Activated T-helper 1 cell treated with anti-CD3 and anti-CD28 coated beads, Interleukin-12 subunit alpha, Interleukin-12 subunit beta, Interleukin-2, Interleukin-4 antibody, amounts not matched to agents 30 ng/mL and 10 ng/mL and 1 ng/mL, durations not matched to agents 14 hours and 24 hours and 36 hours (primary cell): ENCODE results near the gene EDEM3. TPM values are rescaled to one million over a fixed set of nuclear protein-coding genes. Genes with fewer than 3 reads are reported as not detected.
"Not testable (repeated sequence)": the region's sequence is repeated elsewhere in the genome, so short reads cannot be mapped to it uniquely, and the experiment has no call there.

Source experiments
- DNase-seq: peaks from one replicate; pipeline ENCODE4 v3.0.0; 2021; ENCODE audit warnings: low spot score
- H3K27ac Mint-ChIP-seq: one replicate; pipeline ENCODE4 v1.8.0; 2021; ENCODE audit warnings: mild to moderate bottlenecking, mixed read lengths
- H3K27me3 Mint-ChIP-seq: one replicate; pipeline ENCODE4 v1.8.0; 2022; ENCODE audit warnings: mild to moderate bottlenecking, moderate library complexity, mixed read lengths; ENCODE audit not compliant: insufficient read depth
- H3K36me3 Mint-ChIP-seq: one replicate; pipeline ENCODE4 v1.8.0; 2021; ENCODE audit warnings: low read depth, mixed read lengths
- H3K4me1 Mint-ChIP-seq: one replicate; pipeline ENCODE4 v1.8.0; 2021; ENCODE audit warnings: low read depth, mixed read lengths
- H3K4me3 Mint-ChIP-seq: one replicate; pipeline ENCODE4 v1.8.0; 2021; ENCODE audit warnings: mild to moderate bottlenecking, moderate library complexity, mixed read lengths
- H3K9me3 Mint-ChIP-seq: one replicate; pipeline ENCODE4 v1.8.0; 2021; ENCODE audit warnings: mixed read lengths
- intact Hi-C: fragments of 100-400 bp; cut with micrococcal nuclease; formaldehyde crosslinking; loops from one replicate; pipeline ENCODE4 v1.15.1; 2024
- total RNA-seq: library from RNA; stranded (reverse); gene quantifications from 2 replicates; pipeline ENCODE4 v1.2.3, GENCODE V29; 2022

Gene EDEM3
- total RNA-seq, 1 donor from 2014 or later: 23.8 TPM

DNA sequence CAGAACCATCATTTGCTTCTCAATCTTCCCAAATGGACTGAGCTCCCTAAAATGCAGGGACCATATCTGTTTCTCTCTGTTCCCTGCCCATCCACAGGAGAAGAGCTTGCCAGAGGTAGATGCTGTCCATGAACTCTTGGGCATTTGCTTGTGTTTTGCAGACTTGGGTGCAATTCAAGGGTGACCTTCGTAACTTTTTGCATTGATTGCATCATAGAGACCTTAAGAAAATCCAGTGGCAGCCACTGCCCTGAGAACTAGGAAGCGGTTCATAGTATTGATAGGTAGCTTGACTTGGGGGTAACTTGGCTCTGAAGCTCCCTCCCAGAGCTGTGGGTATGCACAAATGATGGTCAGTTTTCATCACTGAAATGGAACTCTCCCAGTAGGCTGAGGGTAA, 34.3 kb upstream of the EDEM3 start:
- H3K9me3 Mint-ChIP-seq: peaks cover 18% of the 10 kb centered on the region
- no peak overlapping the region for H3K4me3 Mint-ChIP-seq
- no peak overlapping the region for H3K27ac Mint-ChIP-seq
- peaks cover 9% of the 10 kb centered on the region for H3K4me1 Mint-ChIP-seq
- peaks cover 11% of the 10 kb centered on the region for H3K36me3 Mint-ChIP-seq
- H3K27me3 Mint-ChIP-seq: peaks cover 2% of the 10 kb centered on the region
- DNase-seq: no peak
- intact Hi-C loops: no loop called here

DNA sequence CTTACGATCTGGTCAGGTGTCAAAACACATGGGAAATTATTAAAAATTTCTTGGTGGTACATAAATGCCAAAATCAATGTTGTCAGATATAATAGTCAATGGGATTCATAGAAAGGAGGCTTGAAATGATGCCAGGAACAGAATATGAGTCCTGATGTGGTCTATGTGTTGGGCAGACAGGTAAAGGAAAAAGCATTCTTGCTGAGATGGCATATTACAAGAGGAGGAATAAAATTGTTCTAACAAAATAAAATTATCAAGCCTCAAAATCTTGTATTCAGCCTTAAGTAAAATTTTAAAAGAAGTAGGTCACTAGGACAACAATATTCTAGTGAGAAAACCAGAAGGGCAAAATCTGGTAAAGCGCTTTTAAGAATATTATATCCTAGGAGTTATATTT, 30.9 kb upstream of the EDEM3 start:
- Mint-ChIP-seq H3K9me3 (peaks cover 33% of the 10 kb centered on the region), H3K4me3 (no peak overlapping the region), H3K36me3 (peaks cover 15% of the 10 kb centered on the region), H3K27ac (no peak overlapping the region), H3K4me1 (no peaks in the 10 kb centered on the region), H3K27me3 (peaks cover 2% of the 10 kb centered on the region)
- intact Hi-C loops: no loop called here
- DNase-seq: no peak

DNA sequence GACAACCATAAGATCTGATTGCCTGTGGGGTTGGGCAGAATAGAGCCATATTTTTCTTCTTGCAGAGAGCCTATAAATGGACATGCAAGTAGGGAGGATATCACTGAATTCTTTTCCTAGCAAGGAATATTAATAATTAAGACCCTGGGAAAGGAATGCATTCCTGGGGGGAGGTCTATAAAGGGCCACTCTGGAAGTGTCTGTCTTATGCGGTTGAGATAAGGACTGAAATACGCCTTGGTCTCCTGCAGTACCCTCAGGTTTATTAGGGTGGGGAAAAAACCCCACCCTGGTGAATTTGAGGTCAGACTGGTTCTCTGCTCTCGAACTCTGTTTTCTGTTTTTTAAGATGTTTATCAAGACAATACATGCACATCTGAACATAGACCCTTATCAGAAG, 29.1 kb upstream of the EDEM3 start:
- H3K27ac Mint-ChIP-seq, intact Hi-C loops, H3K27me3 Mint-ChIP-seq, H3K4me3 Mint-ChIP-seq, DNase-seq, H3K4me1 Mint-ChIP-seq: not testable (repeated sequence)
- Mint-ChIP-seq H3K36me3 (peaks cover 12% of the 10 kb centered on the region), H3K9me3 (peaks cover 33% of the 10 kb centered on the region)

DNA sequence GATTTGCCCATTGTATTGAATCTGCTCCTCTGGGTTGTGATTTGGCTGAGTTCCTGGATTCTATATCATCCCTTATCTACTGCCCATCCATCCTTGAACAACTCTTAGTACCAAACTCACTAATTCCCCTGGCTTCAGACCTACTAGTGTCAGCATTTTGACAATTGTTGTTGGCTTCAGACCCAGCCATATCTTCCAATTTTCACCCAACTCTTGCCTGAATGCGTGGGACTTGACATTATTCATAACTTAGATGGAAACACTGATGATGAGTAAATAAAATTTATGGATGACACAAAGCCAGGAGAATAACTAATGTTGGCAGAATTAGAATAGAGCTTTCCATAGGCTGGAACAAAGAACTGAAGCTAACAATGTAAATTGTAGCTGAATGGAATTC, 27.3 kb upstream of the EDEM3 start:
- H3K36me3 Mint-ChIP-seq: peaks cover 10% of the 10 kb centered on the region
- H3K27me3 Mint-ChIP-seq: peaks cover 2% of the 10 kb centered on the region
- H3K9me3 Mint-ChIP-seq: peaks cover 33% of the 10 kb centered on the region
- DNase-seq: no peak
- H3K4me3 Mint-ChIP-seq: no peak overlapping the region
- no peak overlapping the region for H3K27ac Mint-ChIP-seq
- H3K4me1 Mint-ChIP-seq: no peaks in the 10 kb centered on the region
- intact Hi-C loops: no loop called here

DNA sequence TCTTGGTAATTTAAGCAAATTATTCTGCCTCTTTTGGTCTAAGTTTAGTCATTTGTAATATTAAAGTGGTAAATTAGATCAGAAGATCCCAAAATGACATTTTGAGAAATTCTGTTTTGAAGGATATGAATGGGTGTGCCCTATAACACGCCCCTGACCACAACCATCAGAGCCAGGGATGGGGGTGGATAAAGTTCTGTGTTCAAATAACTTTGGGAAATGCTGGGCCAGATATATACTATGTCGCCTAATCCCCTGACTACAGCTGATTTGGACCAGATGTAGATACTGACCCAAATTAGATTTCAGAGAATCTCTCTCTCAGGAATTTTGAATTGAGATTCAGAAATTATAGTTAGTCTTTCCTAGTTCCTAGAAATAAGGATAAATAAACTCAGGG, 21.2 kb upstream of the EDEM3 start:
- no peak for DNase-seq
- Mint-ChIP-seq H3K27me3 (peaks cover 5% of the 10 kb centered on the region), H3K27ac (no peak overlapping the region), H3K9me3 (no peaks in the 10 kb centered on the region), H3K4me1 (no peaks in the 10 kb centered on the region), H3K4me3 (no peak overlapping the region), H3K36me3 (no peaks in the 10 kb centered on the region)
- intact Hi-C loops: no loop called here

DNA sequence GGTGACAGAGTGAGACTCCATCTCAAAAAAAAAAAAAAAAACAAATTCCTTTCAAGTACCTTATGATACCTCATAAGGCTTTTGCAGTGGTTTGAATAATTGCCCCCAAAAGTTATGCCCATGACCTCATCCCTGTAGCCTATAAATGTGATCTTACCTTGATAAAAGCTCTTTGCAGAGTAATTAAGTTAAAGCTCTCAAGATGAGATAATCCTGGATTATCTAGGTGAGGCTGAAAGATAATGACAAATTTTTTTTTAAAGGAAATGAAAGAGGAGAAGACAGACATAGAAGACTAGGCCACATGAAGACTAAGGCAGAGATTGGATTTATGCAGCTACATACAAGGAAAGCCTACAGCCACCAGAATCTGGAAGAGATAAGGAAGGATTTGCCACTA, 20.7 kb upstream of the EDEM3 start:
- Mint-ChIP-seq H3K36me3 (no peaks in the 10 kb centered on the region), H3K27ac (no peak overlapping the region), H3K27me3 (peaks cover 7% of the 10 kb centered on the region), H3K9me3 (no peaks in the 10 kb centered on the region), H3K4me3 (no peak overlapping the region), H3K4me1 (no peaks in the 10 kb centered on the region)
- intact Hi-C loops: no loop called here
- no peak for DNase-seq

DNA sequence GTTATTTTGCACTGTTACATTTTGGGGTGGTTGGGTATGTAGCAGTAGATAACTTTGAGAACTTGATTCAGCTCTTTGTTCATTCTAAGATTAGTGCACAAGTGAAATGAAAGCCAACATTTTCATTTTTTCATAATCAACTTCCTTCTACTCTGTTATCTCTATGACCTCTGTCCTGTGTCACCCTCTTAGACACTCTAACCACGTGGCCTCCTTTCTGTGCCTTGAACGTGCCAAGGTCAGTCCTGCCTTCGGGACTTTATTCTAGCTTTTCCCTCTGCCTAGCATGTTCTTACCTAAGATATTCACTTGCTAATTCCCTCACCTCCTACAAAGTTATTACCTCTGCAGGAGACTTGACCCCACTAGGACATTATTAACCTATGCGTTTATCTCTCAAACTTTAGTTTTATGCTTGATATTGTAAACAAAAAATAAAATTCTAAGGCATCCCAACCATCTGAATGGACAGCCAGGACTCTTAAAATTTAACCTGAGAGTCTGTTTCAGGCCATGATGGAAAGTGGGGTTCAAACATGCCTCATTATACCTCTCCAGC, 19.2 kb upstream of the EDEM3 start:
- no peaks in the 10 kb centered on the region for H3K4me1 Mint-ChIP-seq
- H3K27ac Mint-ChIP-seq: no peak overlapping the region
- H3K9me3 Mint-ChIP-seq: no peaks in the 10 kb centered on the region
- peaks cover 11% of the 10 kb centered on the region for H3K27me3 Mint-ChIP-seq
- intact Hi-C loops: no loop called here
- no peaks in the 10 kb centered on the region for H3K36me3 Mint-ChIP-seq
- no peak for DNase-seq
- no peak overlapping the region for H3K4me3 Mint-ChIP-seq

DNA sequence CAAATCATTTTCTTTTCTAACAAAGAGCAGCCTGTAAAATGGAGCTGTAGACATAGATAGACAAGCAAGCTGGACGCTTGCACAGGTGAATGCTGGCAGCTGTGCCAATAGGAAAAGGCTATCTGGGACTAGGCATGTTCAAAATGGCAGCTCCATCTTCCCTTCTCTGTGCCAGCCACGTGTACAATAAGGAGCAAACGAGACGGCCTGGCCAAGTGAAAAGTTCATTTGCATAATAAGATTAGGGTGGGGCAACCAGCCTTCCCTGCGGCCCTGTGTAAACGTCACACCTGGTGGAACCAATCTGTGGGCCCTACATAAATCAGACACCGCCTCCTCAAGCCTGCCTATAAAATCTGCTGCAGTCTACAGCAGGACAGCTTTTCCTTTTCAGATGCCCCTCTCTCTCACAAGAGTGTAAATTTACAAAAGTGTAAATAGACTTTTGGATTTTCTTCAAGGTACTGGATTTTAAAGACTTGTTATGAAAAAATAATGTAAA, 16.6 kb upstream of the EDEM3 start:
- DNase-seq: no peak
- intact Hi-C loops: no loop called here
- Mint-ChIP-seq H3K36me3 (no peaks in the 10 kb centered on the region), H3K4me3 (no peak overlapping the region), H3K4me1 (no peaks in the 10 kb centered on the region), H3K27ac (no peak overlapping the region), H3K9me3 (no peaks in the 10 kb centered on the region), H3K27me3 (peaks cover 14% of the 10 kb centered on the region)

DNA sequence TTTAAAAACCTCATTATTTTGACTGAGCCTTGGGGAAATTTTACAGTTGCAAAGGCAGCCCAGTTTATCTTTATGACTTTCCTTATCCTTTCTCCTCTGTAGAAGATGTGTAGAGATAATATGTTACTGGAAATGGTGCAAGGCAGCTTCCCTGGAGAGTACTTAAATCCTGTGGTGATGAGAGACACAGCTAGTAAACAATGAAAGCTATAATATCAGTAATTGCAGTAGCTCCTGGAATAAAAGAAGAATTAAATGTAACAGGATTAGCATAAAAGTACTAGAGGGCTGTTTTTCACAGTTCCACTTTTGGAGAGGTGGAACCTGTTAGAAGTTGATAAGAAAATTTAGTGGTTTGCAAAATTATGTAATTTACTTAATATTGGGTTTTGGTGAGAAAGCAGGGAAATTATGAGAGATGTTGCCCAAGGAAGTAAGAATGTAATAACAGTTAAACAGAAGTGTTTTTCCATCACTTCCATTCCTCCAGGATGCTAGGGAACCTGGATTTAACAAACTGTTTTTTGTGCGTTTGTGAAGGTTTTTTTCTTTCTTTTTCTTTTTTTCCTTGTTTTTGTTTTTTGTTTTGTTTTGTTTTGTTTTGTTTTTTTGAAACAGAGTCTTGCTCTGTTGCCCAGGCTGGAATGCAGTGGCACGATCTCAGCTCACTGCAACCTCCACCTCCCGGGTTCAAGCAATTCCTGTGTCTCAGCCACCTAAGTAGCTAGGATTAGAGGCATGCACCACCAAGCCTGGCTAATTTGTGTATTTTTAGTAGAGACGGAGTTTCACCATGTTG, 15.7 kb upstream of the EDEM3 start:
- no peak overlapping the region for H3K27ac Mint-ChIP-seq
- no peaks in the 10 kb centered on the region for H3K9me3 Mint-ChIP-seq
- intact Hi-C loops: no loop called here
- H3K4me3 Mint-ChIP-seq: no peak overlapping the region
- peaks cover 14% of the 10 kb centered on the region for H3K27me3 Mint-ChIP-seq
- DNase-seq: no peak
- H3K36me3 Mint-ChIP-seq: no peaks in the 10 kb centered on the region
- H3K4me1 Mint-ChIP-seq: no peaks in the 10 kb centered on the region

DNA sequence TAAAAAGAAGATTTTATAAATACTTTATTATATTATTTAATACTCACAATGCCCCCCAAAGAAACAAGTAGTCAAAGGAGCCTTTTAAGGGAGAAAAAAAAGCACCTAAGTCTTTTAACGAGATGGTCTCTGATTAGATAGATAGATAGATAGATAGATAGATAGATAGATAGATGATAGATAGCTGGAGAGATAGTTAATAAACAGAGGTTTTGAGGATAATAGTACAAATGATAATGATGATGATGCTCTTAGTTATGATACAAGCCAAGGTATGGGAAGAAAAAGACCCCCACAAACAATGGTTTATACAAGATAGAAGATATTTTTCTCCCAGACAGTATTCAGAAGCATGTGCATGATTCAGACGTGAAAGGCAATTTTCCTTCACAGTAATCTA, 14.6 kb upstream of the EDEM3 start:
- no peak overlapping the region for H3K4me3 Mint-ChIP-seq
- intact Hi-C loops: no loop called here
- no peaks in the 10 kb centered on the region for H3K9me3 Mint-ChIP-seq
- peaks cover 9% of the 10 kb centered on the region for H3K27me3 Mint-ChIP-seq
- no peak for DNase-seq
- no peaks in the 10 kb centered on the region for H3K4me1 Mint-ChIP-seq
- no peaks in the 10 kb centered on the region for H3K36me3 Mint-ChIP-seq
- no peak overlapping the region for H3K27ac Mint-ChIP-seq

DNA sequence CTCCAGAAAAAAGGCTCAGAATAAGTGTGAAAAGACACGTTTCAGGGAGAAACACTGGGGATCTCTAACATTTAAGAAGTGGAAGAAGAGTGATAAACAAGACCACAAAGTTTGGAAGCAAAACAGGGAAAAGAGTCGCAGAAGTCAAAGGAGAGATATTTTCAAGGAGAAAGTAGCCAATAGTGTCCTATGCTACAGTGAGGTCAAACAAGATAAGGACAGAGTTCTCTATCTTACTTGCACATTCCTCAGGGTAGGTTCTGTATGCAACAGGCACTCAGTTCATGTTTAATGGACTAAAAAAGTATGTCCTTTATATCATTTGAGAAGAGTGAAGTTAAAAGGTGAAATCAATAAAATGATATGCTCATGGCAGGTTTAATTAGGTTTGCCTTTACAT, 13.8 kb upstream of the EDEM3 start:
- no peak overlapping the region for H3K4me3 Mint-ChIP-seq
- no peak overlapping the region for H3K27ac Mint-ChIP-seq
- DNase-seq: no peak
- H3K9me3 Mint-ChIP-seq: no peaks in the 10 kb centered on the region
- no peaks in the 10 kb centered on the region for H3K36me3 Mint-ChIP-seq
- intact Hi-C loops: no loop called here
- H3K27me3 Mint-ChIP-seq: peaks cover 13% of the 10 kb centered on the region
- H3K4me1 Mint-ChIP-seq: no peaks in the 10 kb centered on the region

DNA sequence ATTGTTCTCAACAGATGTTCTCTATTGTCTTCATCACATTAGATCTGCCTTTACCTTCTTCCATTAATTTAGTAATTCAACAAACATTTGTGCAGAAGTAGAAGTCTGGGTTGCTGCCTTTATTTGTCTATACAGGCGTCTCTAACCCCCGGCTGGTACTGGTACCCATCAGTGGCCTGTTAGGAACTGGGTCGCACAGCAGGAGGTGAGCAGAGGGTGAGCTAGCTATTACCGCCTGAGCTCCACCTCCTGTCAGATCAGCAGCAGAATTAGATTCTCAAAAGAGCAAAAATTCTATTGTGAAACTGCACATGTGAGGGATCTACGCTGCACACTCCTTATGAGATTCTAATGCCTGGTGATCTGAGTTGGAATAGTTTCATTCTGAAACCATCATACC, 12.9 kb upstream of the EDEM3 start:
- intact Hi-C loops: no loop called here
- no peak overlapping the region for H3K4me3 Mint-ChIP-seq
- no peaks in the 10 kb centered on the region for H3K4me1 Mint-ChIP-seq
- H3K36me3 Mint-ChIP-seq: no peaks in the 10 kb centered on the region
- no peak overlapping the region for H3K27ac Mint-ChIP-seq
- no peak for DNase-seq
- H3K9me3 Mint-ChIP-seq: no peaks in the 10 kb centered on the region
- peaks cover 15% of the 10 kb centered on the region for H3K27me3 Mint-ChIP-seq

DNA sequence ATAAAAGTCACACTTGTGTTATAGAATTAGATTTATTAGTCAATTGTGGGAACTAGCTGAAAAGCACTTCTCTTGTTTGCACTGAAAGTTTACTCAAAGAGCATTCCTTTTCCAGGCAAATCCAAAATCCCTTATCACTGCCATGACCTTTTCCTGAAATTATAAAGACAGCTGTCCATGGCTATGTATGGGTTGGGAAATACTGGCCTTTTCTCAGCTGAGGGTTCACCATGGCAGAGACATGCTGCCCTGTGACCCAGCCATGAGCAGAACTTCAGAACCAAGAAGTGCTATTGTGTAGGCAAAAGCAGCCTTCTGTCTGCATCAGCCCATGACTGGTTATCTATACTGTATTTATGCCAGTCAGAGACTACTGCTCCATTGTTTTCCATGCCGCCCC, 9.8 kb upstream of the EDEM3 start:
- no peak overlapping the region for H3K27ac Mint-ChIP-seq
- peaks cover 10% of the 10 kb centered on the region for H3K27me3 Mint-ChIP-seq
- DNase-seq: no peak
- no peaks in the 10 kb centered on the region for H3K9me3 Mint-ChIP-seq
- intact Hi-C loops: no loop called here
- no peak overlapping the region for H3K4me3 Mint-ChIP-seq
- no peaks in the 10 kb centered on the region for H3K36me3 Mint-ChIP-seq
- no peaks in the 10 kb centered on the region for H3K4me1 Mint-ChIP-seq
